ENCODE data around the gene PTBP1.
"Not testable (repeated sequence)": the region's sequence is repeated elsewhere in the genome, so short reads cannot be mapped to it uniquely, and the experiment has no call there.

Gene PTBP1

DNA sequence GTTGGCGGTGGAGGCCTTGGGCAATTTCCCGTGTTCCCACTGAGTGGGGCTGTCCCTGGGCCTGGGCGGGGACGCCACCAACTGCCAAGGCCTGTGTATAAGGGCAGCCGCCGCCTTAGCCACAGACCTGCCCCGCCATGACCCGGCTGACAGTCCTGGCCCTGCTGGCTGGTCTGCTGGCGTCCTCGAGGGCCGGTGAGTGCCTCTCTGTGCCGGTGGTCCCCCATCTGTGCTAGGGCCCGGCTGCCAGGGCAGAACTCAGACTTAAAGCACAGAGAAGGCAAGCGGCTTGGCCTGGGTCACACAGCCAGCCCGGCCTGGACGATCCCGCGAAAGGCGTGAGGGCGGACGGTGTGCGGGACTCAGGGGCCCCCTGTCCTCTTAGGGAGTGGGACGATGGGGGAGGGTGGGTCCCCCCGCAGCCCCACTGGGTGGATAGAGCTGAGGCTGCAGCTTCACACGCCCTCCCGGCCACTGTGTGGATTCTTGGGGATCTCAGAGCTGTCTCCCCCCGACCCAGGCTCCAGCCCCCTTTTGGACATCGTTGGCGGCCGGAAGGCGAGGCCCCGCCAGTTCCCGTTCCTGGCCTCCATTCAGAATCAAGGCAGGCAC is 30.6 kb downstream of the PTBP1 start, which contains the start of gene AZU1:
Gene AZU1 (plus strand): TSS at position 128 of the 612 bp plus-strand sequence. CDS start 10 bp downstream, at position 138.
- no peak for DNase-seq (ENCODE audit: low spot score)

DNA sequence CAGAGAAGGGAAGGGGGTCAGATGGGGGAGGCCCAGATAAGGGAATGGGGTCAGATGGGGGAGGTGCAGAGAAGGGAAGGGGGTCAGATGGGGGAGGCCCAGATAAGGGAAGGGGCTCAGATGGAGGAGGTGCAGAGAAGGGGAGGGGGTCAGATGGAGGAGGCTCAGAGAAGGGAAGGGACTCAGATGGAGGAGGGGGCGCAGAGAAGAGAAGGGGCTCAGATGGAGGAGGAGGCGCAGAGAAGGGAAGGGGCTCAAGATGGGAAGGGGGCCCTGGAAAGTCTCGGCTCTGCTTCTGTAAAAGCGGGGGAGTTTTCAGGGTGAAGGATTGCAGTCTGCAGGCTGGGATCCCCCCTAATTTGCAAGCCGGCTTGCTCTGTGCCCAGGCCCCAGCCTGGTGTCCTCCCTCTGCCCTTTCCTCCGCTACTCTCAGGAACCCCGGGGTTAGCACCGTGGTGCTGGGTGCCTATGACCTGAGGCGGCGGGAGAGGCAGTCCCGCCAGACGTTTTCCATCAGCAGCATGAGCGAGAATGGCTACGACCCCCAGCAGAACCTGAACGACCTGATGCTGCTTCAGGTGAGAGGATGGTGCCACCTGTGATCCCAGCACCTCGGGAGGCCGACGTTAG is 32.0 kb downstream of the PTBP1 start:
- DNase-seq (ENCODE audit: low spot score) = no peak

DNA sequence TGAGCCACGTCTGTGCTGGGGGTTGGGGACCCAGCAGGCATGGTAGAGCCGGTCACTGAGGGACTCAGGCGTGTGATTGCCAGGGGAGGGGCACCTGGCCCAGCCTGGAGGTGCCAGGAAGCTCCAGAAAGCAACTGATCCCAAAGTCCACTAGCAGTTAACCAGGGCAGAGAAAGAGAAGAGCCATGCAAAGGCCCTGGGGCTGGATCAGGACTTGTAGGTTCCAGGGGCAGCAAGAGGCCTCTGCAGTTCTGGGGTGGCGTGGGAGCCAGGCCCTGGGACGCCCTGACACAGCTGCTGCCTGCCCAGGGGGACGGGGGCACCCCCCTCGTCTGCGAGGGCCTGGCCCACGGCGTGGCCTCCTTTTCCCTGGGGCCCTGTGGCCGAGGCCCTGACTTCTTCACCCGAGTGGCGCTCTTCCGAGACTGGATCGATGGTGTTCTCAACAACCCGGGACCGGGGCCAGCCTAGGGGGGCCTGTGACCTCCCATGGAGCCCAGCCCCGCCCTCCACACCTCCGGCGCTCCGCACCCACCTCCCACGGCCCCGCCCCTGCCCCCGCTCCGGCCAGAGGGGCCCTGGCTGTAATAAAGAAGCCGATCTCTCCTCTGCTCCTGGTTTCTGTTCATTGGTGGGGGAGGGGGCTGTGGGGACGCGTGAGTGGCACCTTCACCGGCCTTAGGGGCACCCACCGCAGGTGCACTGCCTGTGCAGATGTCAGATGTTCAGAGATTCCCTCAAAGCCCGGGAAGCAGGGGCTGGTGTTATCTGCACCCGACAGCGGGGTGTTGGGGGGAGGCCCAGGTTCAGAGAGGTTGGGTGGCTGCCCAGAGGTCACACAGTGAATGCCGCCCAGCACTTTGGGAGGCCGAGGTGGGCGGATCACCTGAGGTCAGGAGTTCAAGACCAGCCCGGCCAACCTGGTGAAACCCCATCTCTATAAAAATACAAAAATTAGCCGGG is 34.4 kb downstream of the PTBP1 start:
- DNase-seq (ENCODE audit: low spot score) = no peak

DNA sequence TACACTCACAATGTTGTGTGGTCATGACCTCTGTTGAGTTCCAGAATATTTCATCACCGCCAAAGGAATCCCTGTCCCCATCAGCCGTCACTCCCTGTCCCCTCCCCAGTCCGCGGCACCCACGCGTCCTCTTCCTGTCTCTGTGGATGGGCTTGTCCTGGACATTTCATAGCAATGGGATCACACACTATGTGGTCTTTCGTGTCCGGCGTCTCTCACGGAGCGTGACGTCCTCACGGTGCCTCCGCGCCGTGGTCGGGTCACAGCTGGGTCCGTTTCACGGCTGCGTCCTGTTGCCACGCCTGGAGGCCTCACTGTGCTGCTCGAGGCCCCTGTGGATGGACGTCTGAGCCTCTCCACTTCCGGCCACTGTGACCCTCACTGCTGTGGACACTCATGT is 37.0 kb downstream of the PTBP1 start:
- DNase-seq (ENCODE audit: low spot score) = no peak

DNA sequence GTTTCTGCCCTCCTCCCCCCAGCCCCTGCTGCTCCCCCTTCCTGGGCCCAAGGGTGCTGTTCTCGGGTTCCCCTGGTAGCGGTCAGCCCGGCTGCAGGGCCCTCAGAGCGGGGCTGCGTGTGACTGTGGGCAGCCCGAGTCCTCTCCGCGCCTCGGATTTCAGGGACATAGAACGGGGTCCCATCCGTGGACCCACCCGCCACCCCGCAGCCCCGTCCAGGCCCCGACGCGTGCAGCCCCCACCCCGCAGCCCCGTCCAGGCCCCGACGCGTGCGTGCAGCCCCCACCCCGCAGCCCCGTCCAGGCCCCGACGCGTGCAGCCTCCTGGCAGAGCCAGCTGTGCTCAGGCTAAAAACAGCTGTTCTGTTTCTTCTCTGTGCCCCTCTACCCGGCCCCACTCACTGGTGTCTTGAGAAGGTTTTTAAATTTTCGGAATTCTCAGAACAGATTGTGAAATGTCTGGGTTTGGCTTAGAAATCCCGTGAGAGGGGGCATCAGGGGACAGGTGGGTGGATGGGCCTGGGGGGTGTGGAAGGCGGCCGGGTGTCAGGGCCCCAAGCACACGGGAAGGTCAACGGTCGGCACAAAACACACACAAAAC is 38.1 kb downstream of the PTBP1 start:
- DNase-seq (ENCODE audit: low spot score) = no peak

DNA sequence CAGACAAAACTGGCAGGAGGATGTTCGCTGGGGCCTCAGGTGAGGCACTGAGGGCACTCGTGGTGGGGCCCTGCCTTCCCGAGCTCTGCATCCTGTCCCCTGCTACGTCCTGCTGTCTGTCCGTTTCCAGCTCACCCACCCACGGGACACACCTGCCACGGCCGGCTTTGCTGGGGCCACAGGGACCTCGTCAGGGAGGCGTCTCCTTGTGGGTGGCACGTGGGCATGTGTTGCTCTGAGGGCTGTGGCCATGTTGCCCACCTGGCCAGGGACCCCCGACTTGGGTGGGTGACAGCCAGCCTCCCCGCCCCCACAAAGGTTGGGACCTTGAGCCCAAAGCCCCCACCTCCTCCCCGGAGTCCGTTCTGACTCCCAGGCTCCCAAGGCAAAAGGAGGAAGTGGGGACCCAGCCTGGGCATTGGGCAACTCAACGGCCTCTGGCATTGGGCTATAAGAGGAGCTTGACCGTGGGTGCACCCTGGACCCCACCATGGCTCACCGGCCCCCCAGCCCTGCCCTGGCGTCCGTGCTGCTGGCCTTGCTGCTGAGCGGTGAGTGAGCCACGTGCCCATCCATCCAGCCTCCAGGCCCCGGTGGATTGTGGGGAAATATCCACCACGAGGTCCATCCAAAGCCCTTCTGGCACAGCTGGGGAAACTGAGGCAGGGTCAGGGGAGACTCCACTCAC is 43.4 kb downstream of the PTBP1 start, which contains the start of gene PRTN3:
Gene PRTN3 (plus strand): TSS at position 481 of the 688 bp plus-strand sequence. CDS start 10 bp downstream, at position 491.
- DNase-seq (ENCODE audit: low spot score) = no peak

DNA sequence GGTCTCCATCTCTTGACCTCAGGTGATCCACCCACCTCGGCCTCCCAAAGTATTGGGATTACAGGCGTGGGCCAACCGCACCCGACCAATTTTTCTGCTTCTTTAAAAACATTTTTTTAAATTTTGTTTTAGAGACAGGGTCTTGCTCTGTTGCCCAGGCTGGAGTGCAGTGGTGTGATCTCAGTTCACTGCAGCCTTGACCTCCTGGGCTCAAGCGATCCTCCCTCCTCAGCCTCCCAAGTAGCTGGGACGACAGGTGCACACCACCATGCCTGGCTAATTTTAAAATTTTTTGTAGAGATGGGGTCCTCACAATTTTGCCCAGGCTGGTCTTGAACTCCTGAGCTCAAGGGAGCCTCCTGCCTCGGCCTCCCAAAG is 45.5 kb downstream of the PTBP1 start:
- not testable (repeated sequence) for DNase-seq (ENCODE audit: low spot score)

DNA sequence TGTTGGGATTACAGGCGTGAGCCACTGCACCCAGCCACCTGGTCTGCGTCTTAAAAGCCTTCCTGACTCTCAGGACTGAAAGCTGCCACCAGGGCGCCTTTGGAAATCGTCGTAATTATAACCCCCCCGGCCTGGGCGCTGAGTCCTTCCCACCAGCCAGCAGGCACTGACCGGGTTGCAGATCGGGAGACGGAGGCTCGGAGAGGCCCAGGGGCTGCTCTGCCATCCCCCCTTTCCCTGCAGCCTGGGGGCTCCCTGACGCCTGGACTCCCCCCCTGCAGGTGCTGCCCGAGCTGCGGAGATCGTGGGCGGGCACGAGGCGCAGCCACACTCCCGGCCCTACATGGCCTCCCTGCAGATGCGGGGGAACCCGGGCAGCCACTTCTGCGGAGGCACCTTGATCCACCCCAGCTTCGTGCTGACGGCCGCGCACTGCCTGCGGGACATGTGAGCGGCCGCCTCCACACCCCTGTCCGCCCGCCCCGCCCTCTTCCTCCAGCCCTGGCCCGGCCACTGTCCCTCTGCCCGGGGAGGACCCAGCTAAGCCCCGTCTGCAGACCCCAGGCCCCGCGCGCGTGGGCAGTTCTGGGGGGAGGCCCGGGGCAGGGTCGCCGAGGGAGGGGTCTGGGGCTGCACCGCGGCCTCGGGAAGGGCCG is 46.1 kb downstream of the PTBP1 start:
- no peak for DNase-seq (ENCODE audit: low spot score)

DNA sequence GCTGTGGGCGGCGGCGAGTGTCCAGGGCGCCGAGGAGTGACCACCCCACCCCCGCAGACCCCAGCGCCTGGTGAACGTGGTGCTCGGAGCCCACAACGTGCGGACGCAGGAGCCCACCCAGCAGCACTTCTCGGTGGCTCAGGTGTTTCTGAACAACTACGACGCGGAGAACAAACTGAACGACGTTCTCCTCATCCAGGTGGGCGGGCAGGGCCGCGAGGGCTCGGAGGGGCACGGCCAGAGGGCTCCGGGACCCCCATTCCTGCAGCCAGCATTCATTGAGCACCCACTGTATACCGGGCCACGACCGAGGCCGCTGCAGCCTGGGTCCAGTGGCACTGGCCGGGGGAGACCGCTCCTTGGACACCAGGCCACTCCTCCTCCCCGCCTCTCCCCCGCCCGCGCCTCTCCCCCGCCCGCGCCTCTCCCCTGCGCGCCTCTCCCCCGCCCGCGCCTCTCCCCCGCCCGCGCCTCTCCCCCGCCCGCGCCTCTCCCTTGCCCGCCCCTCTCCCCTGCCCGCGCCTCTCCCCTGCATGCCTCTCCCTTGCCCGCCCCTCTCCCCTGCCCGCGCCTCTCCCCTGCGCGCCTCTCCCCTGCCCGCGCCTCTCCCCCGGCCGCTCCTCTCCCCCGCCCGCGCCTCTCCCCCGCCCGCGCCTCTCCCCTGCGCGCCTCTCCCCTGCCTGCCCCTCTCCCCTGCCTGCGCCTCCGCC is 46.7 kb downstream of the PTBP1 start:
- DNase-seq (ENCODE audit: low spot score) = no peak

DNA sequence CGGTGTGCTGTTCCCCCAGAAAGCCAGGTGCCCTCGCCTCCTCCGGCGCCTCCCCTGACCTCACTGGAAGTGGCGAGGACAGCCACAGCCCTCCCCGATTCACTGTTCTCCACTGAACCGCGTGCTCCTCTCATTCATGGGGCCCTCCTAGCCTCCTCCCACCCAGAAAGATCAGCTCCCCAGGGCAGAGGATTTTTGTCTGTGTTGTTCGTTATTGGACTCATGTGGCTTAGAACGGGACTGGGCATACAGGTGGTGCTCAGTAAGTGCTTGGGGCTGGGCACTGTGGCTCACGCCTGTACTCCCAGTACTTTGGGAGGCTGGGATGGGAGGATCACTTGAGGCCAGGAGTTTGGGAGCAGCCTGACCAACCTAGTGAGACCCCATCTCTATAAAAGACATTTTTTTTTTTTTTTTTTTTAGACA is 47.3 kb downstream of the PTBP1 start:
- no peak for DNase-seq (ENCODE audit: low spot score)

DNA sequence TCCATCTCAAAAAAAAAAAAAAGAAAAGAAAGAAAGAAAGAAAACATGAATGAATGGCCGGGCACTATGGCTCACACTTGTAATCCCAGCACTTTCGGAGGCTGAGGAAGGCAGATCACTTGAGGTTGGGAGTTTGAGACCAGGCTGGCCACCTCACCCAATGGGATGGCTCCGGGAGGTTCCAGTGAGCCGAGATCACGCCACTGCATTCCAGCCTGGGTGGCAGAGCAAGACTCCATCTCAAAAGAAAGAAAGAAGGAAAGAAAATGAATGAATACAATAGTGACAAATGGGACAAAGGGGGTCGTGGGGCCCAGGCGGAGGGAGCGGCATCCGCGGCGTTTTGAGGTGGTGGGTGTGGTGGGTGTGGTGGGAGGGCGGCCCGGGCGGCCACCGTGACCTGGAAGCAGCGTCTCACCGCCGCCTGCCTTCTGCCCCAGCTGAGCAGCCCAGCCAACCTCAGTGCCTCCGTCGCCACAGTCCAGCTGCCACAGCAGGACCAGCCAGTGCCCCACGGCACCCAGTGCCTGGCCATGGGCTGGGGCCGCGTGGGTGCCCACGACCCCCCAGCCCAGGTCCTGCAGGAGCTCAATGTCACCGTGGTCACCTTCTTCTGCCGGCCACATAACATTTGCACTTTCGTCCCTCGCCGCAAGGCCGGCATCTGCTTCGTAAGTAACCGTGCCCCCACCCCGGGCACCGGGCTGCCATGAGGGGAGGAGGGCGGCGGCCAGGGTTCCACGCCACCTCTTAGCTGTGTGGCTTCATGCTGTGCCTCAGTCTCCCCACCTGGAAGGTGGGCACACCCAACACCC is 48.7 kb downstream of the PTBP1 start:
- DNase-seq (ENCODE audit: low spot score) = no peak

DNA sequence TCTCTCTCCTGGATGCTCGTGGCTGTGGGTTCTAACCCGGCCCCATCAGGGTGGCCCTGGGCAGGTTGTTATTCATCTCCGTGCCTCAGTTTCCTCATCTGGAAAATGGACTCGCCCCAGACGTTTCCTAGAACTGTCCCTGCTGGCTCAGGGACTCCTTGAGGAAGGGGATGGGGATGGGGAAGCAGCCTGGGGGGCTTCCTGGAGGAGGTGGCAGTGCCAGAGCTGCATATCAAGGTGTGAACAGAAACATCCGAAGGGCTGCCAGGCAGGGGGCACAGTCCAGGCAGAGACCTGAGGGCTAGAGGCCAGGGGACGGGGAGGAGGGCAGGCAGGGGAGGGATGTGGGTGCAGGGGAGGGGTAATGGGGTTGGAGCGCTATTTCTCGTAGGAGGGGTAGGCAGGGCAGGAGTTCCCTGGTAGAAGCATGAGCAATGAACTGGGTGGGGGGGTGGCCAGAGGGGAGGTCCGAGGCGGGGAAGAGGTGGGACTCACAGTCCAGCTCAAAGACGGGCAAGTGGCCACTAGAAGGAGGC is 51.2 kb downstream of the PTBP1 start:
- no peak for DNase-seq (ENCODE audit: low spot score)

DNA sequence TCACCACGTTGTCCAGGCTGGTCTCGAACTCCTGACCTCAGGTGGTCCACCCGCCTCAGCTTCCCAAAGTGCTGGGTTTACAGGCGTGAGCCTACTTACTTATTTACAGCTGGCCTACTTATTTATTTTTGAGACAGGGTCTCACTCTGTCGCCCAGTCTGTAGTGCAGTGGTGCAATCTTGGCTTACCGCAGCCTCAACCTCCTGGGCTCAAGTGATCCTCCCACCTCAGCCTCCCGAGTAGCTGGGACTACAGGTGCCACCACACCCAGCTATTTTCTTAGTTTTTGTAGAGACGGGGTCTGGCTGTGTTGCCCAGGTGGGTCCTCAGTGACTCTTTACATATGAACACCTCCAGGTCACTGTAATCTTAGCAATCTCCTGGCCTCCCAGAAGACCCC is 51.9 kb downstream of the PTBP1 start:
- not testable (repeated sequence) for DNase-seq (ENCODE audit: low spot score)

DNA sequence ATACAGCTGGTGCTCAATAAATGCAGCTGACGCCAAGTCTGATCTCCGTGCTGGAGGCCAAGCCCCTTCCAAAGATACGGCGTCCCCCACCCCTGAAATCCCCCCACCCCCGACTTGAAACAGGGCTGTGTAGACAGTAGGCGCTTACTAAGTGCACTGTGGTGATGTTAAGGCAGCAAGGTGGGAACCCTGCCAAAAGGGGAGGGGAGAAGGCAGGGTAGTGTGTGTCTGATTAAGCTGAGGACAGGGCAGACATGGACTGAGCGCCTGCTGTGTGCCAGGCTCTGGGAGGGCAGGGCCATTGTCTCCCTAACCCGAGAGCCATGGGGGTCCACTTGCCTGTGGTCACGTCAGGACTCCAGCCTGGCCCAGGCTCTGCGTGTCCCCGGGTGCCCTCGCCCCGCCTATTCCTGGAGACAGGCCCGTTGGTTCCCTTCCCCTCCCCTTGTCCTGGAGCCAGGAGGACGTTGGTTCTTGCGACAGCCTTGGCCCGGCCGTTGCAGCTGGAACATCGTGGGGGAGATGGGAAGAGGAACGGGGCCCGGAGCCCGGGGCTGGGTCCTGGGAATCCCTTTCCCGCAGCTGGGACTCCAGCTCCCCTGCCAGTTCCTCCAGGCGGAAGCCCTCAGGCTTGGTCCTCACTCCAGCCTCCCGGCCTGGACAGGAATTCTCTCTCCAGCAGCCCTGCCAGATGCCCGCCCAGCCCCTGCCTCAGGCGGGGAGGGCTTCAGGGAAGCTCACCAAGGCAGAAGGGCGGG is 53.1 kb downstream of the PTBP1 start:
- peak; percentile 95 for DNase-seq (ENCODE audit: low spot score)

DNA sequence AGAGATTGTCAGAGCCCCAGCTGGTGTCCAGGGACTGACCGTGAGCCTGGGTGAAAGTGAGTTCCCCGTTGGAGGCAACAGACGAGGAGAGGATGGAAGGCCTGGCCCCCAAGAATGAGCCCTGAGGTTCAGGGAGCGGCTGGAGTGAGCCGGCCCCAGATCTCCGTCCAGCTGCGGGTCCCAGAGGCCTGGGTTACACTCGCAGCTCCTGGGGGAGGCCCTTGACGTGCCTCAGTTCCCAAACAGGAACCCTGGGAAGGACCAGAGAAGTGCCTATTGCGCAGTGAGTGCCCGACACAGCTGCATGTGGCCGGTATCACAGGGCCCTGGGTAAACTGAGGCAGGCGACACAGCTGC is 53.7 kb downstream of the PTBP1 start:
- no peak for DNase-seq (ENCODE audit: low spot score)

DNA sequence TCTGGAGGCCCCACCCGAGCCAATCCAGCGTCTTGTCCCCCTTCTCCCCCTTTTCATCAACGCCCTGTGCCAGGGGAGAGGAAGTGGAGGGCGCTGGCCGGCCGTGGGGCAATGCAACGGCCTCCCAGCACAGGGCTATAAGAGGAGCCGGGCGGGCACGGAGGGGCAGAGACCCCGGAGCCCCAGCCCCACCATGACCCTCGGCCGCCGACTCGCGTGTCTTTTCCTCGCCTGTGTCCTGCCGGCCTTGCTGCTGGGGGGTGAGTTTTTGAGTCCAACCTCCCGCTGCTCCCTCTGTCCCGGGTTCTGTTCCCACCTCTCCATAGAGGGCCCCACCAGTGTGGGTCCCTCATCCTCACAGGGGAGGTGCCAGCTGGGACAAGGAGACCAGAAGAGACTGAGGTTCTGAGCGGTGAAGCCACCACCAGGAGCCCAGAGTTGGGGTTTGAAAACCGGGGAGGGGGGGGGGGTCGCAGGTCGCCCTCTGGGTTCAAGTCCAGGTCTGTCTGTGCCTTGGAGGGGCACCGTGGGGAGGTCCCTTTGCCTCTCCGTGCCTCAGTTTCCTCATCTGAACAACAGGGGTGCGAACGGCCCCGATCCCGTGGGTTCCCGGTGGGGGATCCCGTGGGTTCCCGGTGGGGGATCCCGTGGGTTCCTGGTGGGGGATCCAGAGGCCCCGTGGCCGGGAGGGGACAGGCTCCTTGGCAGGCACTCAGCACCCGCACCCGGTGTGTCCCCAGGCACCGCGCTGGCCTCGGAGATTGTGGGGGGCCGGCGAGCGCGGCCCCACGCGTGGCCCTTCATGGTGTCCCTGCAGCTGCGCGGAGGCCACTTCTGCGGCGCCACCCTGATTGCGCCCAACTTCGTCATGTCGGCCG is 55.1 kb downstream of the PTBP1 start, which contains the start of gene ELANE:
Gene ELANE (plus strand): TSS at position 168 of the 878 bp plus-strand sequence. CDS start 26 bp downstream, at position 194.
- no peak for DNase-seq (ENCODE audit: low spot score)

DNA sequence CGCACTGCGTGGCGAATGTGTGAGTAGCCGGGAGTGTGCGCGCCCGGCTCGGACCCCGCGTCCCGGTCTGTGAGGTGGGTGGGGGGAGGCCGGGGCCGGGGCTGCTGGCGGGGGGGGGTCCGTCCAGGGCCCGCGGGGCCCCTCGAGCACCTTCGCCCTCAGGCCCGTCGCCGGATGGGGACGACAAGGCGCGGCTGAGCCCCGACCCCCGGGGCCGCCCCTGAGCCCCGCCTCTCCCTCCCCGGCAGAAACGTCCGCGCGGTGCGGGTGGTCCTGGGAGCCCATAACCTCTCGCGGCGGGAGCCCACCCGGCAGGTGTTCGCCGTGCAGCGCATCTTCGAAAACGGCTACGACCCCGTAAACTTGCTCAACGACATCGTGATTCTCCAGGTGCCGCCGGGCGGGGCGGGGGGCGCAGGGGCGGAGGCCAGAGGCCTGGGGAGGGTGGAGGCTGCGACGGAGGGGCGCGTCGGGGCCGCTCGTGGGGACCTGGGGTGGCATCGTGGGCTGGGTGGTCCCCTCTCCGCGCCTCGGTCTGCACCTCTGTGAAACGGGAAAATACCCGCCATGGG is 55.8 kb downstream of the PTBP1 start:
- no peak for DNase-seq (ENCODE audit: low spot score)
